Keratinocyte (primary cell): ENCODE results near the gene PIGU. TPM values are rescaled to one million over a fixed set of nuclear protein-coding genes. Genes with fewer than 3 reads are reported as not detected.

ENCODE experiments used
- DNase-seq: peaks from one replicate; pipeline ENCODE4 v3.0.0-alpha.2; 2011; ENCODE audit warnings: low read depth, missing footprints, low spot score
- FAIRE-seq: peaks from 2 replicates; lab custom pipeline; 2011; peaks lifted over from hg19 to GRCh38; lab: Jason Lieb, UNC
- H2AFZ ChIP-seq: 2 replicates; pipeline ENCODE4 v1.6.0; 2012; ENCODE audit warnings: low read length, control low read depth, inconsistent platforms; ENCODE audit not compliant: control insufficient read depth
- H3K27ac ChIP-seq: 2 replicates; pipeline ENCODE4 v1.5.1; 2011; ENCODE audit warnings: low read length; ENCODE audit not compliant: control insufficient read depth, insufficient read depth
- H3K27me3 ChIP-seq: 3 replicates; pipeline ENCODE4 v1.6.0; 2011; ENCODE audit warnings: low read length; ENCODE audit not compliant: control insufficient read depth, insufficient read depth; ENCODE audit errors: extremely low read depth
- H3K36me3 ChIP-seq, 2 experiments: 2 replicates in 1 of 2; 3 replicates in 1 of 2; pipeline ENCODE4 v1.5.1; 2011; ENCODE audit warnings: low read length in 2 of 2, mild to moderate bottlenecking in 1 of 2; ENCODE audit not compliant: control insufficient read depth in 2 of 2, insufficient read depth in 2 of 2; ENCODE audit errors: extremely low read depth in 1 of 2
- H3K4me1 ChIP-seq: 3 replicates; pipeline ENCODE4 v1.5.1; 2011; ENCODE audit warnings: low read length; ENCODE audit not compliant: control insufficient read depth, insufficient read depth; ENCODE audit errors: extremely low read depth
- H3K4me2 ChIP-seq: 3 replicates; pipeline ENCODE4 v1.6.0; 2011; ENCODE audit warnings: low read depth, low read length; ENCODE audit not compliant: control insufficient read depth, insufficient read depth; ENCODE audit errors: extremely low read depth
- H3K4me3 ChIP-seq, 3 experiments: fragments of 200-600 bp in 1 of 3; sonication (generic) in 1 of 3; 2 replicates in 2 of 3; 3 replicates in 1 of 3; pipeline ENCODE4 v1.5.1; 2011 to 2016; ENCODE audit warnings: low read length in 3 of 3, mild to moderate bottlenecking in 3 of 3, control low read depth in 2 of 3, inconsistent platforms in 1 of 3, low read depth in 1 of 3, mixed read lengths in 1 of 3, mixed run types in 1 of 3, moderate library complexity in 1 of 3; ENCODE audit not compliant: control insufficient read depth in 2 of 3, insufficient read depth in 2 of 3; ENCODE audit errors: extremely low read depth in 1 of 3
- H3K79me2 ChIP-seq: 2 replicates; pipeline ENCODE4 v1.6.0; 2012; ENCODE audit warnings: low read length; ENCODE audit not compliant: control insufficient read depth, insufficient read depth
- H3K9ac ChIP-seq: 3 replicates; pipeline ENCODE4 v1.6.0; 2011; ENCODE audit warnings: low read length; ENCODE audit not compliant: control insufficient read depth, insufficient read depth; ENCODE audit errors: extremely low read depth
- H3K9me1 ChIP-seq: 3 replicates; pipeline ENCODE4 v1.6.0; 2011; ENCODE audit warnings: low read length; ENCODE audit not compliant: control insufficient read depth, insufficient read depth; ENCODE audit errors: extremely low read depth
- H3K9me3 ChIP-seq: 2 replicates; pipeline ENCODE4 v1.5.1; 2012; ENCODE audit warnings: low read depth, low read length; ENCODE audit not compliant: control insufficient read depth
- H4K20me1 ChIP-seq: 3 replicates; pipeline ENCODE4 v1.6.0; 2011; ENCODE audit warnings: low read length; ENCODE audit not compliant: control insufficient read depth, insufficient read depth; ENCODE audit errors: extremely low read depth
- CTCF ChIP-seq, 3 experiments: IDR thresholded peaks in 1 of 3; conservative IDR thresholded peaks in 1 of 3; optimal IDR thresholded peaks in 1 of 3; 2 replicates in 2 of 3; 3 replicates in 1 of 3; pipeline versions ENCODE3 to v1.5.1; 2011; ENCODE audit warnings: low read length in 3 of 3, mild to moderate bottlenecking in 3 of 3, moderate library complexity in 2 of 3, control low read depth in 1 of 3, inconsistent platforms in 1 of 3; ENCODE audit not compliant: insufficient read depth in 2 of 3; ENCODE audit errors: extremely low read depth in 1 of 3
- EZH2 ChIP-seq: IDR thresholded peaks from one replicate; pipeline ENCODE4 v1.6.1; 2012; ENCODE audit warnings: inconsistent platforms, mild to moderate bottlenecking, low read length, moderate library complexity
- dilution Hi-C: fragments of 300-500 bp; cut with MboI; formaldehyde crosslinking; loops from one replicate; pipeline ENCODE4 v1.7.0; 2020; ENCODE audit warnings: low sequenced_read_pairs; ENCODE audit not compliant: extremely low pct_ligation_motif_present
- polyA plus RNA-seq, 5 experiments: library from polyadenylated mRNA; depleted of rRNA in 3 of 5; stranded (reverse) in 3 of 5; stranded (forward) in 1 of 5; unstranded in 1 of 5; fragments of >200 nt; gene quantifications; 1 replicate in 1 of 5; 2 replicates in 3 of 5; 3 replicates in 1 of 5; pipeline versions ENCODE4 v1.2.1 to v1.2.3, GENCODE V29; 2011 to 2012; ENCODE audit warnings: missing spikeins in 2 of 5, low read depth in 1 of 5, low replicate concordance in 1 of 5

The PIGU gene
- polyA plus RNA-seq, 1 donor (not counting 4 experiments of a cell fraction or from before 2014, with no cell fraction given): 48.0 TPM

- TF ChIP-seq EZH2 (no peak), CTCF (optimal IDR thresholded peaks at IDR 0.05 in 1 of 3, IDR thresholded peaks at IDR 0.05 in 1 of 3, conservative IDR thresholded peaks at IDR 0.05 in 1 of 3; ENCODE audit: extremely low read depth in 1 of 3, insufficient read depth in 2 of 3, low read length in 3 of 3) (no peak)
- H3K4me1 ChIP-seq: no peaks in the 10 kb centered on the region
- no peak for FAIRE-seq
- dilution Hi-C loops: no loop called here
- no peak overlapping the region for H3K4me3 ChIP-seq
- H3K9me1 ChIP-seq: no peaks in the 10 kb centered on the region
- no peaks in the 10 kb centered on the region for H3K27me3 ChIP-seq
- H3K4me2 ChIP-seq: no peak overlapping the region
- H4K20me1 ChIP-seq: no peaks in the 10 kb centered on the region
- no peak overlapping the region for H3K27ac ChIP-seq
- H2AFZ ChIP-seq: no peak overlapping the region
- peaks cover 0 to 1% of the 10 kb centered on the region in 2 experiments for H3K36me3 ChIP-seq
- DNase-seq: no peak
- H3K9me3 ChIP-seq: no peaks in the 10 kb centered on the region
- H3K9ac ChIP-seq: no peak overlapping the region
- no peaks in the 10 kb centered on the region for H3K79me2 ChIP-seq
Observed at GRCh38 chr20:34637245-34638038, 39.5 kb downstream of the PIGU start.

GRCh38 chr20:34636648-34637047 is 40.2 kb downstream of the PIGU start:
- peaks cover 0 to 1% of the 10 kb centered on the region in 2 experiments for H3K36me3 ChIP-seq
- no peak for FAIRE-seq
- dilution Hi-C loops: no loop called here

More at GRCh38 chr20:34636648-34637047, 40.2 kb downstream of the PIGU start:
- Histone ChIP-seq H3K9me3 (no peaks in the 10 kb centered on the region), H2AFZ (no peak overlapping the region), H3K4me3 (no peak overlapping the region), H3K4me1 (no peaks in the 10 kb centered on the region), H4K20me1 (no peaks in the 10 kb centered on the region), H3K27me3 (no peaks in the 10 kb centered on the region), H3K9me1 (no peaks in the 10 kb centered on the region), H3K4me2 (no peak overlapping the region), H3K9ac (no peak overlapping the region), H3K79me2 (no peaks in the 10 kb centered on the region), H3K27ac (no peak overlapping the region)
- TF ChIP-seq CTCF (optimal IDR thresholded peaks at IDR 0.05 in 1 of 3, IDR thresholded peaks at IDR 0.05 in 1 of 3, conservative IDR thresholded peaks at IDR 0.05 in 1 of 3; ENCODE audit: extremely low read depth in 1 of 3, insufficient read depth in 2 of 3, low read length in 3 of 3) (no peak), EZH2 (no peak)
- no peak for DNase-seq
